Neural progenitor cell (in vitro differentiated cells): ENCODE results near the gene BCL10. TPM values are rescaled to one million over a fixed set of nuclear protein-coding genes. Genes with fewer than 3 reads are reported as not detected.

Experiments
- DNase-seq: peaks from one replicate; pipeline ENCODE4 v3.0.0-alpha.2; 2016; ENCODE audit warnings: low spot score
- H2AFZ ChIP-seq: fragments of 200-600 bp; sonication (generic); replicated peaks from 2 replicates; pipeline ENCODE4 v1.6.1; 2016; ENCODE audit warnings: antibody characterized with exemption
- H3F3A ChIP-seq: fragments of 200-600 bp; sonication (generic); 2 replicates; pipeline ENCODE4 v1.6.1; 2016; ENCODE audit warnings: antibody characterized with exemption, low read depth
- H3K27ac ChIP-seq: fragments of 200-600 bp; sonication (generic); 2 replicates; pipeline ENCODE4 v1.5.1; 2016; ENCODE audit warnings: mild to moderate bottlenecking
- H3K27me3 ChIP-seq: fragments of 200-600 bp; sonication (generic); 2 replicates; pipeline ENCODE4 v1.6.1; 2016; ENCODE audit warnings: mild to moderate bottlenecking, moderate library complexity
- H3K36me3 ChIP-seq: fragments of 200-600 bp; sonication (generic); 2 replicates; pipeline ENCODE4 v1.5.1; 2016
- H3K4me1 ChIP-seq: fragments of 200-600 bp; sonication (generic); 2 replicates; pipeline ENCODE4 v1.6.1; 2016; ENCODE audit warnings: mixed run types
- H3K4me2 ChIP-seq: fragments of 200-600 bp; sonication (generic); 2 replicates; pipeline ENCODE4 v1.6.1; 2016
- H3K4me3 ChIP-seq: fragments of 200-600 bp; sonication (generic); 2 replicates; pipeline ENCODE4 v1.5.1; 2016
- H3K79me2 ChIP-seq: fragments of 200-600 bp; sonication (generic); 2 replicates; pipeline ENCODE4 v1.6.1; 2016; ENCODE audit warnings: low read depth
- H3K9ac ChIP-seq: fragments of 200-600 bp; sonication (generic); 2 replicates; pipeline ENCODE4 v1.6.1; 2016
- H3K9me3 ChIP-seq: fragments of 200-600 bp; sonication (generic); 2 replicates; pipeline ENCODE4 v1.5.1; 2016; ENCODE audit warnings: low read depth
- H4K20me1 ChIP-seq: fragments of 200-600 bp; sonication (generic); 2 replicates; pipeline ENCODE4 v1.6.1; 2016; ENCODE audit warnings: low read depth
- H3K27ac Mint-ChIP-seq: 3 replicates; pipeline ENCODE4 v1.8.0; 2021; ENCODE audit warnings: mixed read lengths
- H3K27me3 Mint-ChIP-seq: 2 replicates; pipeline ENCODE4 v1.8.0; 2022; ENCODE audit warnings: low read depth, mild to moderate bottlenecking, inconsistent platforms, moderate library complexity, mixed read lengths; ENCODE audit not compliant: insufficient read depth
- H3K36me3 Mint-ChIP-seq: 3 replicates; pipeline ENCODE4 v1.8.0; 2021; ENCODE audit warnings: mixed read lengths
- H3K4me1 Mint-ChIP-seq: 3 replicates; pipeline ENCODE4 v1.8.0; 2021; ENCODE audit warnings: mixed read lengths
- H3K4me3 Mint-ChIP-seq: 3 replicates; pipeline ENCODE4 v1.8.0; 2021; ENCODE audit warnings: mild to moderate bottlenecking, moderate library complexity, mixed read lengths
- H3K9me3 Mint-ChIP-seq: 3 replicates; pipeline ENCODE4 v1.8.0; 2020; ENCODE audit warnings: mixed read lengths
- CTCF ChIP-seq: fragments of 200-600 bp; sonication (generic); IDR thresholded peaks from 2 replicates; pipeline ENCODE4 v1.5.1; 2017; ENCODE audit warnings: antibody characterized with exemption, mild to moderate bottlenecking
- EZH2 ChIP-seq: fragments of 200-600 bp; sonication (generic); IDR thresholded peaks from 2 replicates; pipeline ENCODE4 v1.6.1; 2017; ENCODE audit warnings: antibody characterized with exemption, mild to moderate bottlenecking, moderate library complexity
- EZH2phosphoT487 ChIP-seq: fragments of 200-600 bp; sonication (generic); IDR thresholded peaks from 2 replicates; pipeline ENCODE4 v1.6.1; 2017; ENCODE audit warnings: antibody characterized with exemption
- total RNA-seq: library from RNA; depleted of rRNA; stranded (reverse); fragments of >200 nt; gene quantifications from 2 replicates; pipeline ENCODE4 v1.2.3, GENCODE V29; 2015; ENCODE audit warnings: low replicate concordance

The BCL10 gene
- total RNA-seq, 1 donor from 2014 or later, result 28.2 TPM

- Histone ChIP-seq H2AFZ (no peak overlapping the region), H3F3A (no peaks in the 10 kb centered on the region), H3K4me2 (no peak overlapping the region), H4K20me1 (no peaks in the 10 kb centered on the region), H3K27ac (no peak overlapping the region), H3K9ac (no peak overlapping the region), H3K4me1 (peaks cover 15% of the 10 kb centered on the region), H3K9me3 (no peaks in the 10 kb centered on the region), H3K4me3 (no peak overlapping the region), H3K36me3 (no peaks in the 10 kb centered on the region), H3K79me2 (no peaks in the 10 kb centered on the region), H3K27me3 (no peaks in the 10 kb centered on the region)
- Mint-ChIP-seq H3K27ac (no peak overlapping the region), H3K27me3 (no peaks in the 10 kb centered on the region), H3K4me1 (peaks cover 13% of the 10 kb centered on the region), H3K4me3 (no peak overlapping the region), H3K9me3 (no peaks in the 10 kb centered on the region), H3K36me3 (no peaks in the 10 kb centered on the region)
- TF ChIP-seq EZH2phosphoT487, result no peak
- TF ChIP-seq EZH2, result no peak
- TF ChIP-seq CTCF, result no peak
- no peak for DNase-seq
These were observed 46.8 kb downstream of the BCL10 start for GRCh38 chr1:85229574-85230097.

GRCh38 chr1:85228972-85229371, 47.5 kb downstream of the BCL10 start:
- no peak overlapping the region for H2AFZ ChIP-seq

GRCh38 chr1:85225624-85226380, 50.6 kb downstream of the BCL10 start:
- Histone ChIP-seq H3K27ac (no peak overlapping the region), H3K4me2 (peak overlapping the region; percentile 46), H3K27me3 (no peaks in the 10 kb centered on the region), H3K36me3 (no peaks in the 10 kb centered on the region), H3K9me3 (no peaks in the 10 kb centered on the region), H3F3A (no peaks in the 10 kb centered on the region), H2AFZ (peak overlapping the region; percentile 65), H3K4me1 (peaks cover 15% of the 10 kb centered on the region), H3K79me2 (no peaks in the 10 kb centered on the region), H4K20me1 (no peaks in the 10 kb centered on the region), H3K9ac (no peak overlapping the region), H3K4me3 (no peak overlapping the region)
- no peak overlapping the region for H3K27ac Mint-ChIP-seq
- H3K27me3 Mint-ChIP-seq, result peaks cover 4% of the 10 kb centered on the region
- H3K36me3 Mint-ChIP-seq, result no peaks in the 10 kb centered on the region
- H3K9me3 Mint-ChIP-seq, result no peaks in the 10 kb centered on the region
- H3K4me1 Mint-ChIP-seq, result peaks cover 13% of the 10 kb centered on the region
- H3K4me3 Mint-ChIP-seq, result no peak overlapping the region
- TF ChIP-seq EZH2, result no peak
- TF ChIP-seq EZH2phosphoT487, result no peak
- TF ChIP-seq CTCF, result no peak
- no peak for DNase-seq

More at GRCh38 chr1:85228972-85229371, 47.5 kb downstream of the BCL10 start:
- Histone ChIP-seq H3K36me3 (no peaks in the 10 kb centered on the region), H3K4me2 (no peak overlapping the region), H3K9me3 (no peaks in the 10 kb centered on the region), H3K27ac (no peak overlapping the region), H3K4me3 (no peak overlapping the region), H3K9ac (no peak overlapping the region), H3K4me1 (peaks cover 15% of the 10 kb centered on the region), H3K27me3 (no peaks in the 10 kb centered on the region), H3K79me2 (no peaks in the 10 kb centered on the region), H4K20me1 (no peaks in the 10 kb centered on the region), H3F3A (no peaks in the 10 kb centered on the region)
- no peak for DNase-seq
- Mint-ChIP-seq H3K9me3 (no peaks in the 10 kb centered on the region), H3K27me3 (no peaks in the 10 kb centered on the region), H3K4me1 (peaks cover 13% of the 10 kb centered on the region), H3K4me3 (no peak overlapping the region), H3K36me3 (no peaks in the 10 kb centered on the region), H3K27ac (no peak overlapping the region)
- TF ChIP-seq EZH2, result no peak
- TF ChIP-seq CTCF, result no peak
- TF ChIP-seq EZH2phosphoT487, result no peak
